Effector memory CD8-positive, alpha-beta T cell (primary cell): Measurements from ENCODE around the gene COMMD8.

Source experiments
- ATAC-seq: fragments of 150-1000 bp; cut with Tn5 transposase; replicated peaks from 2 replicates; pipeline ENCODE4 v1.10.0; 2021; ENCODE audit warnings: mild to moderate bottlenecking, moderate library complexity
- DNase-seq, 3 experiments: peaks; one replicate each; pipeline ENCODE4 v3.0.0; 2021
- H3K27ac Mint-ChIP-seq, 2 donors: one replicate each; pipeline ENCODE4 v1.8.0; 2022; ENCODE audit warnings: mild to moderate bottlenecking in 2 of 2, mixed read lengths in 2 of 2, moderate library complexity in 2 of 2
- H3K27me3 Mint-ChIP-seq, 2 donors: one replicate each; pipeline ENCODE4 v1.8.0; 2022; ENCODE audit warnings: mixed read lengths in 2 of 2
- H3K36me3 Mint-ChIP-seq: one replicate; pipeline ENCODE4 v1.8.0; 2022; ENCODE audit warnings: mild to moderate bottlenecking, moderate library complexity, mixed read lengths; ENCODE audit not compliant: insufficient read depth
- H3K4me1 Mint-ChIP-seq, 2 donors: one replicate each; pipeline ENCODE4 v1.8.0; 2022; ENCODE audit warnings: low read depth in 2 of 2, mixed read lengths in 2 of 2
- H3K4me3 Mint-ChIP-seq, 2 donors: one replicate each; pipeline ENCODE4 v1.8.0; 2022; ENCODE audit warnings: mild to moderate bottlenecking in 2 of 2, mixed read lengths in 2 of 2, moderate library complexity in 2 of 2
- H3K9me3 Mint-ChIP-seq, 2 donors: one replicate each; pipeline ENCODE4 v1.8.0; 2022; ENCODE audit warnings: mixed read lengths in 2 of 2

Gene COMMD8

DNA sequence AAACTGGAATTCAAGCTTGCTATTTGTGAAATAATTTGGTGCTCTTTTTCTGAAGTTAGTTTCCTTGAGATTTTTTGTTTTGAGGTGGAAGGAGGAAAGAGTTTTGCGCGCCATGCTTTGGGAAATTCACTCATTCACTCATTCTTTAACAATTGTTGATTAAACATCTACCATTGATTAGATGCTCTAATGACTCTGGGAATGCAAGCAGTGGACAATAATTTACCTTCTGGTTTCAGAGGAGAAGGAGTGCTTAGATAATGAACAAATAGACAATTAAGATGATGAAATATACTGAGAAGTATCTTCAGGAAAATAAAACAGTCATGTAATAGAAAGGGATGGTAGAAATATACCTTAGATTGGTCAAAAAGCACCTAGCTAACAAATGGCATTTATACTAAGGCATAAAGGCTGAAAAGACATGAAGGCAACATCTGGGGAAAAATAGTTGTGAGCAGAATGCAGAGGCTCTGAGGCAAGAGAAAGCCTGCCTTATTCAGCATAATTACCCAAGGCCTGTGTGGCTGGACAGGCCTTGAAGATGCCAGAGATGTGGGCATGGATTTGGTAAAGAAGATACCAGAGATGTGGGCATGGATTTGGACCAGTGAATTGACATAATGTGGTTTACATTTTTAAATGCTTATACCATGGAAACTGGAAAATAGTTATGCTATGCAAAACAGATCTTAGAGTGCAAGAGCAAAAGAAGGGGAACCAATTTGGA lies 2.7 kb upstream of the COMMD8 start:
- Mint-ChIP-seq H3K27ac (no peak overlapping the region), H3K9me3 (no peaks in the 10 kb centered on the region), H3K4me3 (no peak overlapping the region), H3K27me3 (peaks cover 0 to 7% of the 10 kb centered on the region in 2 donors), H3K36me3 (peaks cover 6% of the 10 kb centered on the region), H3K4me1 (peaks cover 17 to 22% of the 10 kb centered on the region in 2 donors)
- DNase-seq (no peak), ATAC-seq (no peak)

DNA sequence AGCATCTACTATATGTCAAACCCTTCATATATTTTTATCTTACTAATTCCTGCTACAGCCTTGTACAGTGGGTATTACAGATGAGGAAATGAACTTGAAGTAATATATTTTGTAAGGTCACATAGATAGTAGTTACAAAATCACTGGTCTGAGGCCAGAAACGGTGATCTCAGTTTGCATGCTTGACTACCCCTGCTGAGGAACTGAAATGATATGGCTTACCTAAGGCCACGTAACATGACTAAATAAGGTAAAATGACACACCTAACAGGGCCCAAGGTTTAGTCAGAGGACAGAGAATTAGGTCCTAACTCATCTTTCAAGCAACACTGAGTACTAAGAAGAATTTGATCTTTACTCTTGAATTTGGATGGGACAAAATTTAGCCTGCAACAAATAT lies 1.5 kb upstream of the COMMD8 start:
- ATAC-seq (no peak), DNase-seq (no peak)
- Mint-ChIP-seq H3K4me1 (peaks cover 25 to 29% of the 10 kb centered on the region in 2 donors), H3K4me3 (no peak overlapping the region), H3K27ac (no peak overlapping the region), H3K27me3 (peaks cover 0 to 7% of the 10 kb centered on the region in 2 donors), H3K9me3 (no peaks in the 10 kb centered on the region), H3K36me3 (peaks cover 6% of the 10 kb centered on the region)

DNA sequence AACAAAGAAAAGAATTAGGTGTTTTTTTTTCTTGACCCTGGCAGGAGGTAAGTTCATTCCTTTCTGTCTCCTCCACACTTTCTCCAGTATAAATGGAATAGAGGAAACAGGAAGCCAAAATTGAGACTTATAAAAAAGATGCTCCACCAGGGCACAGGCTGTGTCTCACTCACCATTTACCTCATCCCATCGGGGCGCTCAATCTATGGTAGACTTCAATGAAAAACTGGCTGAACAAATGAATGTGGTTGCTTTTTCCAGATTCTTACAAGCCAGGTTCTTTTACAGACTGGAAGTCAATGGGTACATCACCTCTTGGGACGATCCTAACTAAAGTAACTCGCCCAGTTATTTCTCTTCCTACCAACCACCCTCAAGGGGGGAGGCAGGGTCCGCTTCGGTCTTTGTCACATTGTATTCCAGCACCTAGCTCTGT lies 685 bp downstream of the COMMD8 start:
- H3K27me3 Mint-ChIP-seq: no peaks in the 10 kb centered on the region
- H3K27ac Mint-ChIP-seq: peak overlapping the region; percentile 91 to 92
- H3K9me3 Mint-ChIP-seq: no peaks in the 10 kb centered on the region
- peaks cover 25 to 48% of the 10 kb centered on the region in 2 donors for H3K4me1 Mint-ChIP-seq
- H3K4me3 Mint-ChIP-seq: peak overlapping the region; percentile 87 to 90
- DNase-seq: no peak
- no peak for ATAC-seq
- peaks cover 6% of the 10 kb centered on the region for H3K36me3 Mint-ChIP-seq

DNA sequence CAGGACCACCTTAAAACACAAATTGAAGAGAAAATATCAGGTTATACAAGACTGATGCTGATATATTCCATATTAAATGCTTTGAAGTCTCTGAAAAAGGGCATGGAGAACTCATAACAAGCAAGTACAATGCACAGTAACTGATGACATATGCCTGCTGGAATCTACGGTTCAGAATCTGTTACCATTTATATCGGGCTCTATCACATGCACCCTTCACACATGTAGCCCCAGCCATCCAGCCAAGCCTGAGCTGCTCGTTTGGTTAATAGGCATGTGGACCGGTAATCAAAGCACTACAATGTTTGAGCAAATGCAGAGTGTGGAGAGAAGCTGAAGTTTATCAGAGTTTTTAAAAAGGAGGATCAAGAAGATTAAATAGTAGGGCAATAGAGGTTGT lies 11.8 kb downstream of the COMMD8 start:
- no peaks in the 10 kb centered on the region for H3K27me3 Mint-ChIP-seq
- no peak overlapping the region for H3K4me3 Mint-ChIP-seq
- no peaks in the 10 kb centered on the region for H3K9me3 Mint-ChIP-seq
- peaks cover 3 to 14% of the 10 kb centered on the region in 2 donors for H3K4me1 Mint-ChIP-seq
- peak overlapping the region in 1 of 2 donors; percentile 5 for H3K27ac Mint-ChIP-seq
- peaks cover 43% of the 10 kb centered on the region for H3K36me3 Mint-ChIP-seq
- no peak for ATAC-seq
- DNase-seq: no peak

DNA sequence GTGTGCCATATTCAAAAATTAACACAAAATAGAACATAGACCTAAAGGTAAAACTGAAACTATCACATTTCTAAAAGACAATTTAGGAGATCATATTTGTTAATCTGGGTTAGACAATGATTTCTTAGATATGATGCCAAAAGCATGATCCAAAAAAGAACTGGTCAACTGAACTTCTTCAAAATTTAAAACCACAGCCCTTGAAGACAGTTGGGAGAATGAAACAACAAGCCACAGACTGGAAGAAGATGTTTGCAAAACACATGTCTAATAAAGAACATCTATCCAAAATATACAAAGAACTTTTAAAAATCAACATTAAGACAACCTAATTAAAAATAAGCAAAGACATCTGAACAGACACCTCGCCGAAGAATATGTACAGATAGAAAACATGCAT lies 19.5 kb downstream of the COMMD8 start:
- DNase-seq (no peak), ATAC-seq (no peak)
- H3K27me3 Mint-ChIP-seq: no peaks in the 10 kb centered on the region
- H3K9me3 Mint-ChIP-seq: no peaks in the 10 kb centered on the region
- no peaks in the 10 kb centered on the region for H3K36me3 Mint-ChIP-seq
- no peak overlapping the region for H3K27ac Mint-ChIP-seq
- peaks cover 5 to 13% of the 10 kb centered on the region in 2 donors for H3K4me1 Mint-ChIP-seq
- no peak overlapping the region for H3K4me3 Mint-ChIP-seq

DNA sequence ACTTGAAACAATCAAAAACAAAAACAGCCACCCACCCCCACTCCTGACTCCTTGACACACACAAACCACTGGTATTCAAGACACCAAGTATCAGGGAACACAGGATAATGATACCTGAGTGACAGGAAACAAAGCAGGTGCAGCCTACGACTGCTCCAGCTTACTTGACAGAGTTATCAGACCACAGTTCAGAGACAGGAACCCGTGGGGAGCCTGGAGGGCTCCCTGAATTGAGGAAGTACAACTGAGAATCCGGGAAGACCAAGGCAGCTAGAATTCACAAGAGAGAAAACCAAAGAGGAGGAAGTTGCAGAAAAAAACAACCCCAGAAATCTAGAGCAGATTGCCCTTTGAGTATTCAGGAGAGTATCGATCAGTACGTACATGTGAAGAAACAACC lies 20.5 kb downstream of the COMMD8 start:
- no peak for DNase-seq
- H3K4me3 Mint-ChIP-seq: no peak overlapping the region
- no peaks in the 10 kb centered on the region for H3K27me3 Mint-ChIP-seq
- no peak for ATAC-seq
- H3K9me3 Mint-ChIP-seq: no peaks in the 10 kb centered on the region
- peak overlapping the region in 1 of 2 donors; percentile 17 for H3K27ac Mint-ChIP-seq
- H3K4me1 Mint-ChIP-seq: peaks cover 5 to 13% of the 10 kb centered on the region in 2 donors
- H3K36me3 Mint-ChIP-seq: no peaks in the 10 kb centered on the region

DNA sequence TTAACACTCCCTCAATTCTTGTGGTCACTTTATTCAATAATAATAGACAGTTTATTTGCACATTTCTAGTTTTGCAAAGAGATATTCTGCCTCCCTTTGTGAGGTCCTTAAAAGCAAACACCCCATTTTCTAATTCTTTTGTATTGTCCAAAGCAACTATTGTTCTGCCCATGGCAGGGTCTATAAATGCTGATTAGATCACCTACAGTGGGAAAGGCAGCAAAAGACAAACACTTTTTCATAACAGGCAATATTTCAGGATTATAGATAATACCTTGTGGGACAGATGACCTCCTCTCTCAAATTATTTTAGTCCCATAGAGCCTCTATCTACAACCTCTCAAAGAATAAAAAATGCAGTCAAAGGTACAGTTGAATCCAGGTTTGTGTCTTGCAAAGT lies 28.6 kb downstream of the COMMD8 start:
- Mint-ChIP-seq H3K9me3 (no peaks in the 10 kb centered on the region), H3K4me3 (no peak overlapping the region), H3K27ac (no peak overlapping the region), H3K27me3 (no peaks in the 10 kb centered on the region), H3K4me1 (no peaks in the 10 kb centered on the region), H3K36me3 (no peaks in the 10 kb centered on the region)
- DNase-seq (no peak), ATAC-seq (no peak)

DNA sequence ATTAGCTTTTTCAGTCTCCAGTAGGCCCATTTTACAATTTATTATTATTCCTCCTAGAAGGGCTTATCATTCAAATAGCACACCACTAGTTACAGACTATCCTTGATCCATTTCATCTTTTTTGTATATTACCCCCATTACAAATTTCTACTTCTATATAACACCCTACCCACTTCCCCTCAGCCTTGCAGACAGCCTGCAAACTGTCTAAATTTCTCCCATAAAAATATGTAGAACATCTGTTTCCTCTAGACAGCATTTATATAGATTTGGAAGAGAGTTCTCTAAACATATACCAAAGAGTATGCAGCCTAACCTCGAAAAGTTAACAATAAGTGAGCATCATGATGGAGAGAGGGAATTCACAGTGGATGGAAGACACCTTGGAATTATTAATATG lies 30.8 kb downstream of the COMMD8 start:
- no peaks in the 10 kb centered on the region for H3K9me3 Mint-ChIP-seq
- H3K4me1 Mint-ChIP-seq: no peaks in the 10 kb centered on the region
- no peak for DNase-seq
- ATAC-seq: no peak
- H3K27ac Mint-ChIP-seq: no peak overlapping the region
- H3K4me3 Mint-ChIP-seq: no peak overlapping the region
- H3K27me3 Mint-ChIP-seq: peaks cover 0 to 4% of the 10 kb centered on the region in 2 donors
- H3K36me3 Mint-ChIP-seq: no peaks in the 10 kb centered on the region

DNA sequence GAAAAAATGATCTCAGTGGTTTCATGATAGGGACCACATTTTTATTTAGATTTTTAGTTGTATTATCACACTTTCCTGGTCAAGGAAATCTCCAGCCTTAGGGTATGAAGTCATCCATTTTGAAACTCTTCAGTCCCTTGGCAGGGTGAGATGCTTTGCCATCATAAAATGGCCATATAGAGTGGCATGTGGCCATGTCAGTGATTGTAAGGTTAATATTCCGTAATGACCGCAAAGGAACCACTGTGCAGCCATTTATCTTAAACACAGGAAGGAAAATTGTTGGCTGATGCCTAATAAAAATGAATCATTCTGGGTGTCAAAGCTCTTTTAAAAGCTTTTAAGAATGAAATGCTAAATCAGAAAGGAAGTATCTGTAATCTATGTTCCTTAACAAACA lies 35.6 kb downstream of the COMMD8 start:
- Mint-ChIP-seq H3K36me3 (no peaks in the 10 kb centered on the region), H3K4me3 (no peak overlapping the region), H3K9me3 (no peaks in the 10 kb centered on the region), H3K27ac (no peak overlapping the region), H3K4me1 (no peaks in the 10 kb centered on the region), H3K27me3 (peaks cover 2 to 15% of the 10 kb centered on the region in 2 donors)
- ATAC-seq (no peak), DNase-seq (no peak)

DNA sequence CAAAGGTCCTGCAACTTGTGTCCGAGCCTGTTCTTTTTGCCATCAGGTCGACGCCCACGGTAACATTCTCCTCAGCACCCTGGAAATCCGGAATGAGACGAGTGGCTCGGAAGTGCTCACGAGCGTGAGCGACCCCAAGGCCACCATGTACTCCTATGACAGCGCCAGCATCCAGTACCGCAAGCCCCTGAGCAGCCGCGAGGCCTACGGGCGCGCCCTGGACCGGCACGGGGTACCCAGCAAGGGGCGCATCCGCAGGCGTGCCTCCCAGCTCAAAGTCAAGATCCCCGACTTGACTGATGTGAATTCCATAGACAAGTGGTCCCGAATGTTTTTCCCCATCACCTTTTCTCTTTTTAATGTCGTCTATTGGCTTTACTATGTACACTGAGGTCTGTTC lies 37.9 kb downstream of the COMMD8 start:
- H3K4me3 Mint-ChIP-seq: no peak overlapping the region
- no peaks in the 10 kb centered on the region for H3K4me1 Mint-ChIP-seq
- no peaks in the 10 kb centered on the region for H3K9me3 Mint-ChIP-seq
- ATAC-seq (no peak), DNase-seq (no peak)
- peaks cover 14 to 26% of the 10 kb centered on the region in 2 donors for H3K27me3 Mint-ChIP-seq
- H3K36me3 Mint-ChIP-seq: no peaks in the 10 kb centered on the region
- no peak overlapping the region for H3K27ac Mint-ChIP-seq

DNA sequence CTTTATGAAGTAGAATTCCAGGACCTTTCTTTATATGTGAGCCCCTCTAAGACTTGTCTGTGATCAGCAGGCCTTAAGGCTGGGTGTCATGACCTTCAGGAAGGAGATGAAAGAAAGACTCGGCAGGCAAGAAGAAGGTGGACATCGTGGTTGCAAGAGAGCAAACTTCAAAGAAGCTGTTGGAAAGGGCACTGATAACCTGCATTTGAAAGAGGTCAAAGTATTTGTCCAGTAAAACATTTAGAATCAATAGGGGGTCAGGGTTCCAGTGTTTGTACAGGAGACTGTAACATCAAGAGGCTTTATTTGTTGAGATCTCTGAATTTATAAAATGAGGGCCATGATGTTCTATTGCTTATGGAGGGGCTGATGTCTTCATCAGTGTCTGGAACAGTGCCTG lies 44.2 kb downstream of the COMMD8 start:
- H3K36me3 Mint-ChIP-seq: no peaks in the 10 kb centered on the region
- H3K27me3 Mint-ChIP-seq: peaks cover 17 to 21% of the 10 kb centered on the region in 2 donors
- H3K4me1 Mint-ChIP-seq: no peaks in the 10 kb centered on the region
- no peak overlapping the region for H3K4me3 Mint-ChIP-seq
- no peaks in the 10 kb centered on the region for H3K9me3 Mint-ChIP-seq
- H3K27ac Mint-ChIP-seq: no peak overlapping the region
- ATAC-seq (no peak), DNase-seq (no peak)

DNA sequence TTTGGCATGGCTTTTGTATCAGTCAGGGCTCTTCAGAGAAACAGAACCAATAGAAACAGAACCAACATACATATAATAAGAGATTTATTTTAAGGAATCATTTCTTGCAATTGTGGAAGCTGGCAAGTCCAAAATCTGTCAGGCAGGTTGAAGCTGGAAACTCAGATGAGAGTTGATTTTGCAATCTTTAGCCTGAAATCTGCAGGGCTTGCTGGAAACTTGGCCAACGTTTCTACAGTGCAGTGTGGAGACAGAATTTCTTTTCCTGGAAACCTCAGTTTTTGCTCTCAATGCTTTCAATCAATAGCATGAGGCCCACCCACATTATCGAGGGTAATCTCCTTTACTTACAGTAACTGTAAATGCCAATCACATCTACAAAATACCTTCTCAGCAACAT lies 45.4 kb downstream of the COMMD8 start:
- ATAC-seq: no peak
- Mint-ChIP-seq H3K9me3 (no peaks in the 10 kb centered on the region), H3K4me3 (no peak overlapping the region), H3K4me1 (no peaks in the 10 kb centered on the region), H3K27ac (no peak overlapping the region), H3K36me3 (no peaks in the 10 kb centered on the region), H3K27me3 (peaks cover 11 to 21% of the 10 kb centered on the region in 2 donors)
- no peak for DNase-seq

DNA sequence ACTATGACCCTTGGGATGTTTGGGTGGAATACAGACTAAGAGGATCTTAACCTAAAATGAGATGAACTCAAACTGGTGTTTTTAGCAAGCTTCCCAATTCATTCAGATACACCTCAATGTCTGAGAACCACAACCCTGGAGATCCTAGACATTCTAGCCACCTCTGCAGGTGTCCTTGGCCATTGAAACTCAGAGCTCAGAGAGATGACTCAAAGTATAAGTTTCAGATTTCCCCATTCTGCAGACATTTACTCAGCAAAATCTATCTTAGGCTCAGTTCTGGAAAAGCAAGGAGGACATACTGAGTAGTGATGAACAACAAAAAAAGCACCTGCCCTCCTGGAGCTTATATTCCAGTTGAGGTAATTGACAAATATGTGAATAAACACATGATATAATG lies 47.8 kb downstream of the COMMD8 start:
- H3K27me3 Mint-ChIP-seq: peaks cover 7 to 10% of the 10 kb centered on the region in 2 donors
- H3K4me1 Mint-ChIP-seq: no peaks in the 10 kb centered on the region
- H3K9me3 Mint-ChIP-seq: no peaks in the 10 kb centered on the region
- no peak for ATAC-seq
- H3K4me3 Mint-ChIP-seq: no peak overlapping the region
- H3K36me3 Mint-ChIP-seq: no peaks in the 10 kb centered on the region
- DNase-seq: no peak
- no peak overlapping the region for H3K27ac Mint-ChIP-seq

DNA sequence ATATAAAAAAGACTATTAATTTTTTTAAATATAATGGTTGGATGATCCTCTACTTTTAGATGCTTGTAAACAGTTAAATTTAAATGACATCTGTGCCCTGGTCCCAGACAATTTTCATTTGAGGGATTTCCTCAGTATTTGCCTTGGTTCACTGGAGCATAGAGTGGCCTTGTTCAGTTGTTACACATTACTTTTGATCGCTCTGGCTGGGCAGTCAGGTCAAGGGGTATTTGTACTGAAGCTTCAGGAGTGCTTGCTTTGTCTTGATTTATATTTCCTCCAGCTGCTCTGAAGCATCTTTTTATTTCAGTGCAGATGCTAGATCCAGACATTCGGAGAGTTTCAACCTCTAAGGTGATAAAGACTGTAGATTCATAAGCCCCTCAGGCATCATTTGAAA lies 50.0 kb downstream of the COMMD8 start:
- no peak for DNase-seq
- no peak for ATAC-seq
- H3K4me1 Mint-ChIP-seq: no peaks in the 10 kb centered on the region
- no peak overlapping the region for H3K4me3 Mint-ChIP-seq
- H3K9me3 Mint-ChIP-seq: no peaks in the 10 kb centered on the region
- peaks cover 21 to 28% of the 10 kb centered on the region in 2 donors for H3K27me3 Mint-ChIP-seq
- no peaks in the 10 kb centered on the region for H3K36me3 Mint-ChIP-seq
- H3K27ac Mint-ChIP-seq: no peak overlapping the region
